GM18505 (cell line): ENCODE results near the gene QKI.

ENCODE experiments used
- ATAC-seq: cut with Tn5 transposase; IDR thresholded peaks from one replicate; pipeline ENCODE4 v1.9.1; 2021; ENCODE audit not compliant: unreplicated experiment
- POLR2A ChIP-seq: IDR thresholded peaks from 4 replicates; pipeline ENCODE4 v1.6.1; 2011; ENCODE audit warnings: borderline replicate concordance; ENCODE audit not compliant: insufficient read depth, insufficient read length; ENCODE audit errors: extremely low read depth

QKI gene

GRCh38 chr6:163414117-163414945, at the start of gene QKI:
QKI (plus strand) TSS chr6:163414718; CDS start chr6:163415194, 476 bp downstream.
- ATAC-seq: peak; percentile 39
- peak; percentile 43 for TF ChIP-seq POLR2A

- TF ChIP-seq POLR2A: no peak
- ATAC-seq: no peak
These were observed 48.2 kb upstream of the QKI start for GRCh38 chr6:163366288-163366687.

GRCh38 chr6:163367497-163368183, 46.9 kb upstream of the QKI start:
- ATAC-seq: no peak
- no peak for TF ChIP-seq POLR2A

GRCh38 chr6:163369141-163369540, 45.4 kb upstream of the QKI start:
- no peak for ATAC-seq
- TF ChIP-seq POLR2A: no peak

GRCh38 chr6:163369628-163370365, 44.7 kb upstream of the QKI start:
- no peak for TF ChIP-seq POLR2A
- no peak for ATAC-seq

GRCh38 chr6:163370464-163371117, 43.9 kb upstream of the QKI start:
- ATAC-seq: no peak
- TF ChIP-seq POLR2A: no peak

GRCh38 chr6:163371129-163371528, 43.4 kb upstream of the QKI start:
- no peak for ATAC-seq
- TF ChIP-seq POLR2A: no peak

GRCh38 chr6:163373240-163373639, 41.3 kb upstream of the QKI start:
- no peak for ATAC-seq
- no peak for TF ChIP-seq POLR2A

GRCh38 chr6:163375361-163375760, 39.2 kb upstream of the QKI start:
- TF ChIP-seq POLR2A: no peak
- no peak for ATAC-seq

GRCh38 chr6:163376187-163376586, 38.3 kb upstream of the QKI start:
- TF ChIP-seq POLR2A: no peak
- ATAC-seq: no peak

- no peak for TF ChIP-seq POLR2A
These were observed 37.0 kb upstream of the QKI start for GRCh38 chr6:163377561-163377960.

GRCh38 chr6:163380216-163380615, 34.3 kb upstream of the QKI start:
- no peak for ATAC-seq
- no peak for TF ChIP-seq POLR2A

More at GRCh38 chr6:163377561-163377960, 37.0 kb upstream of the QKI start:
- ATAC-seq: no peak
